H1 (cell line): ENCODE results near the gene SMAD1. TPM values are rescaled to one million over a fixed set of nuclear protein-coding genes. Genes with fewer than 3 reads are reported as not detected.

Experiments used
- BRCA1 ChIP-seq: IDR thresholded peaks from 2 replicates; pipeline ENCODE4 v1.6.1; 2012; ENCODE audit warnings: low read depth, low read length, improper control_type of control experiment
- CTBP2 ChIP-seq: IDR thresholded peaks from 2 replicates; pipeline ENCODE4 v1.7.0; 2011; ENCODE audit warnings: borderline replicate concordance, mild to moderate bottlenecking, moderate library complexity, mixed read lengths, low read length; ENCODE audit not compliant: insufficient read depth, insufficient read length
- EP300 ChIP-seq, 2 experiments: IDR thresholded peaks; 1 replicate in 1 of 2; 2 replicates in 1 of 2; pipeline ENCODE4 v1.6.1; 2011 to 2012; ENCODE audit warnings: low read depth in 2 of 2, low read length in 2 of 2, mild to moderate bottlenecking in 2 of 2, borderline replicate concordance in 1 of 2, inconsistent platforms in 1 of 2, moderate library complexity in 1 of 2
- GABPA ChIP-seq: IDR thresholded peaks from 2 replicates; pipeline ENCODE4 v1.6.1; 2011; ENCODE audit warnings: mild to moderate bottlenecking, low read length, moderate library complexity, borderline replicate concordance; ENCODE audit not compliant: insufficient read depth
- JUND ChIP-seq: IDR thresholded peaks from 2 replicates; pipeline ENCODE4 v1.6.1; 2011; ENCODE audit warnings: mild to moderate bottlenecking, improper control_type of control experiment, low read length
- KDM1A ChIP-seq: fragments of 200-600, 300-600 bp; sonication (generic); IDR thresholded peaks from 2 replicates; pipeline ENCODE4 v1.7.1; 2016; ENCODE audit warnings: mild to moderate bottlenecking, low read length, borderline replicate concordance
- MAFK ChIP-seq: IDR thresholded peaks from 2 replicates; pipeline ENCODE4 v1.6.1; 2012; ENCODE audit warnings: low read depth, mild to moderate bottlenecking, improper control_type of control experiment, low read length
- POU5F1 ChIP-seq: IDR thresholded peaks from 2 replicates; pipeline ENCODE4 v1.6.1; 2011; ENCODE audit warnings: low read depth, mild to moderate bottlenecking, low read length, moderate library complexity
- TAF7 ChIP-seq: optimal IDR thresholded peaks from 2 replicates; pipeline ENCODE3; 2011; ENCODE audit warnings: low read depth, mild to moderate bottlenecking, inconsistent platforms, low read length, moderate library complexity, borderline replicate concordance
- ZNF274 ChIP-seq: IDR thresholded peaks from 2 replicates; pipeline ENCODE4 v1.7.0; 2012; ENCODE audit warnings: low read length, borderline replicate concordance; ENCODE audit errors: extremely low read depth
- polyA plus RNA-seq, 7 experiments: library from polyadenylated mRNA; depleted of rRNA in 3 of 7; stranded (reverse) in 5 of 7; unstranded in 2 of 7; fragments of >200 nt in 5 of 7; fragments of 200-250 nt in 2 of 7; gene quantifications; 1 replicate in 5 of 7; 2 replicates in 1 of 7; 4 replicates in 1 of 7; pipeline versions ENCODE4 v1.2.1 to v1.2.3, GENCODE V29; 2011 to 2013; ENCODE audit warnings: missing spikeins in 2 of 7, mixed read lengths in 2 of 7
- total RNA-seq: library from RNA; stranded (reverse); fragmentation: NEBNext Ultra II Directional; extraction: Animal tissue kit (Norgen Biotek cat#: 25700); gene quantifications from 2 replicates; pipeline ENCODE4 v1.2.1, GENCODE V29; 2021

Gene SMAD1
- total and polyA plus RNA-seq, 2 of the 8 experiments (the other 6 are each of a cell fraction or from before 2014, with no cell fraction given), result 22.6 to 25.3 TPM

GRCh38 chr4:145530662-145531061, 49.0 kb downstream of the SMAD1 start (continued):
- TF ChIP-seq ZNF274, result no peak
- no peak for TF ChIP-seq KDM1A
- TF ChIP-seq MAFK, result no peak
- TF ChIP-seq CTBP2, result no peak
- TF ChIP-seq EP300 (IDR thresholded peaks at IDR 0.05; ENCODE audit: borderline replicate concordance in 1 of 2, low read depth in 2 of 2, low read length in 2 of 2), result no peak
- no peak for TF ChIP-seq TAF7
- TF ChIP-seq GABPA, result no peak
- TF ChIP-seq POU5F1, result no peak
- TF ChIP-seq JUND, result no peak
- TF ChIP-seq BRCA1, result no peak
